Fibroblast of pulmonary artery (primary cell): ENCODE measurements around the gene ILF3.
A peak's percentile ranks its signal among the peaks of the same experiment; 100 is the strongest.

ENCODE experiments used
- DNase-seq: peaks from one replicate; pipeline ENCODE4 v3.0.0-alpha.2; 2010; ENCODE audit warnings: low read depth
- H3K4me3 ChIP-seq: replicated peaks from 2 replicates; pipeline ENCODE4 v1.5.1; 2011; ENCODE audit warnings: low read depth, mild to moderate bottlenecking, control low read depth, low read length, moderate library complexity
- CTCF ChIP-seq: IDR thresholded peaks from 2 replicates; pipeline ENCODE4 v1.5.1; 2011; ENCODE audit warnings: mild to moderate bottlenecking, control low read depth, low read length, inconsistent platforms; ENCODE audit errors: missing control alignments

Gene ILF3

GRCh38 chr19:10690341-10690781, 36.2 kb downstream of the ILF3 start:
- H3K4me3 ChIP-seq: no peak overlapping the region
- peak; percentile 77 for DNase-seq
- no peak for TF ChIP-seq CTCF

- no peak for DNase-seq
- no peak overlapping the region for H3K4me3 ChIP-seq
- no peak for TF ChIP-seq CTCF
These were observed 37.2 kb downstream of the ILF3 start for GRCh38 chr19:10691178-10691881.

- no peak overlapping the region for H3K4me3 ChIP-seq
- no peak for TF ChIP-seq CTCF
- no peak for DNase-seq
These were observed 37.7 kb downstream of the ILF3 start for GRCh38 chr19:10691883-10692282.

GRCh38 chr19:10692673-10693264, 38.6 kb downstream of the ILF3 start:
- no peak overlapping the region for H3K4me3 ChIP-seq
- no peak for TF ChIP-seq CTCF
- no peak for DNase-seq

- no peak for TF ChIP-seq CTCF
- H3K4me3 ChIP-seq: no peak overlapping the region
- DNase-seq: no peak
These were observed 40.7 kb downstream of the ILF3 start for GRCh38 chr19:10694706-10695307.

GRCh38 chr19:10695401-10696398, 41.6 kb downstream of the ILF3 start:
- DNase-seq: peak; percentile 96
- peak overlapping the region; percentile 45 for H3K4me3 ChIP-seq
- no peak for TF ChIP-seq CTCF
